ENCODE measurements around the gene TRIM54.

GRCh38 chr2:27350106-27350693 lies 68.0 kb downstream of the TRIM54 start:
- no peak for TF ChIP-seq YY1 (IDR thresholded peaks at IDR 0.05; ENCODE audit: insufficient read depth, insufficient read length)
- no peak for TF ChIP-seq ZNF274 (IDR thresholded peaks at IDR 0.05; ENCODE audit: low read depth, low read length)
- no peak for TF ChIP-seq SUZ12 (IDR thresholded peaks at IDR 0.05; ENCODE audit: extremely low read depth, insufficient read depth, insufficient read length)

All from NT2/D1 (cell line).